ENCODE data around the gene GCM1. TPM values are rescaled to one million over a fixed set of nuclear protein-coding genes. Genes with fewer than 3 reads are reported as not detected.

GCM1 gene
- total and polyA plus RNA-seq, 9 of the 15 experiments (the other 6 are each of a cell fraction or from before 2014, with no cell fraction given), result not detected

GRCh38 chr6:53162606-53163005 is 14.0 kb upstream of the GCM1 start:
- intact Hi-C loops (cut with micrococcal nuclease), result no loop called here
- ATAC-seq, result no peak
- H3K9me3 ChIP-seq (replicated peaks; ENCODE audit: control insufficient read depth, insufficient read depth, low read depth, low read length), result no peaks in the 10 kb centered on the region
- no peak for DNase-seq (ENCODE audit: extremely low read depth in 1 of 4, low spot score in 3 of 4)
- in situ Hi-C loops (cut with MboI), result no loop called here
- no peak overlapping the region for H2AFZ ChIP-seq (ENCODE audit: low read depth, low read length)
- H3K36me3 ChIP-seq (ENCODE audit: control insufficient read depth, insufficient read depth, low read length), result no peaks in the 10 kb centered on the region
- no peaks in the 10 kb centered on the region for H4K20me1 ChIP-seq (replicated peaks; ENCODE audit: control insufficient read depth, insufficient read depth, low read length)
- H3K27ac ChIP-seq (ENCODE audit: extremely low read depth, low read depth, low read length), result no peak overlapping the region
- H3K79me2 ChIP-seq (ENCODE audit: control insufficient read depth, insufficient read depth, low read length), result no peaks in the 10 kb centered on the region
- no peak for FAIRE-seq
- peaks cover 11 to 16% of the 10 kb centered on the region in 2 experiments for H3K27me3 ChIP-seq (ENCODE audit: control insufficient read depth in 2 of 2, insufficient read depth in 2 of 2, low read length in 2 of 2)
- no TSS peak for BruUV-seq (replicated peaks)
- TF ChIP-seq GABPA (tag; conservative IDR thresholded peaks at IDR 0.05; ENCODE audit: low read depth) (peak; percentile 29; the same call in 1 of the 2 replicates), ZNF444 (CRISPR knock-in tag; IDR thresholded peaks at IDR 0.05) (no peak), RBM34 (IDR thresholded peaks at IDR 0.05; ENCODE audit: borderline replicate concordance, insufficient read depth, low read length) (no peak), ZBTB7A (IDR thresholded peaks at IDR 0.05; ENCODE audit: borderline replicate concordance, control insufficient read depth, low read depth, low read length) (no peak)
- WGBS (ENCODE audit: insufficient coverage, low coverage, missing lambda C conversion rate), result 0% methylated on average over 1 of the region's 1 CpG
- CTCF ChIA-PET (ENCODE audit: low intra/inter-chr PET ratio), result no interaction called here
- POLR2A ChIA-PET, result no interaction called here
- H3K9ac ChIP-seq (ENCODE audit: insufficient read depth in 1 of 2, low read depth in 2 of 2, low read length in 2 of 2), result no peak overlapping the region
- H3K4me2 ChIP-seq (ENCODE audit: insufficient read depth, low read length), result no peak overlapping the region
- no peaks in the 10 kb centered on the region for H3K9me1 ChIP-seq (ENCODE audit: control insufficient read depth, insufficient read depth, low read length)
- no peaks in the 10 kb centered on the region for H3K4me1 ChIP-seq (replicated peaks in 1 of 2; ENCODE audit: control insufficient read depth in 2 of 2, insufficient read depth in 2 of 2, low read length in 2 of 2)
- H3K4me3 ChIP-seq, result no peak overlapping the region

GRCh38 chr6:53161481-53162009 is 12.9 kb upstream of the GCM1 start:
- in situ Hi-C loops (cut with MboI), result no loop called here
- no peaks in the 10 kb centered on the region for H3K79me2 ChIP-seq (ENCODE audit: control insufficient read depth, insufficient read depth, low read length)
- no peak overlapping the region for H3K4me2 ChIP-seq (ENCODE audit: insufficient read depth, low read length)
- CTCF ChIA-PET (ENCODE audit: low intra/inter-chr PET ratio), result no interaction called here
- 11% methylated on average over 3 of the region's 3 CpGs for WGBS (ENCODE audit: insufficient coverage, low coverage, missing lambda C conversion rate)
- no peaks in the 10 kb centered on the region for H3K9me3 ChIP-seq (replicated peaks; ENCODE audit: control insufficient read depth, insufficient read depth, low read depth, low read length)
- H3K4me1 ChIP-seq (replicated peaks in 1 of 2; ENCODE audit: control insufficient read depth in 2 of 2, insufficient read depth in 2 of 2, low read length in 2 of 2), result no peaks in the 10 kb centered on the region
- no peak overlapping the region for H3K9ac ChIP-seq (ENCODE audit: insufficient read depth in 1 of 2, low read depth in 2 of 2, low read length in 2 of 2)
- DNase-seq (ENCODE audit: extremely low read depth in 1 of 4, low spot score in 3 of 4) (no peak), ATAC-seq (no peak), FAIRE-seq (no peak)
- no peaks in the 10 kb centered on the region for H3K36me3 ChIP-seq (ENCODE audit: control insufficient read depth, insufficient read depth, low read length)
- BruUV-seq (replicated peaks), result no TSS peak
- no peak overlapping the region for H2AFZ ChIP-seq (ENCODE audit: low read depth, low read length)
- intact Hi-C loops (cut with micrococcal nuclease), result no loop called here
- H3K27ac ChIP-seq (ENCODE audit: extremely low read depth, low read depth, low read length), result no peak overlapping the region
- no peaks in the 10 kb centered on the region for H4K20me1 ChIP-seq (replicated peaks; ENCODE audit: control insufficient read depth, insufficient read depth, low read length)
- POLR2A ChIA-PET, result no interaction called here
- H3K27me3 ChIP-seq (ENCODE audit: control insufficient read depth in 2 of 2, insufficient read depth in 2 of 2, low read length in 2 of 2), result peaks cover 16 to 17% of the 10 kb centered on the region in 2 experiments
- H3K9me1 ChIP-seq (ENCODE audit: control insufficient read depth, insufficient read depth, low read length), result no peaks in the 10 kb centered on the region
- H3K4me3 ChIP-seq, result no peak overlapping the region
- TF ChIP-seq SNRNP70 (optimal IDR thresholded peaks at IDR 0.05; ENCODE audit: low read depth, low read length) (no peak), NFYB (IDR thresholded peaks at IDR 0.05; ENCODE audit: extremely low read depth, insufficient read length) (no peak), ZNF121 (CRISPR knock-in tag; conservative IDR thresholded peaks at IDR 0.05) (no peak), CSDE1 (IDR thresholded peaks at IDR 0.05) (no peak), CC2D1A (IDR thresholded peaks at IDR 0.05) (no peak), TAF1 (IDR thresholded peaks at IDR 0.05; ENCODE audit: control insufficient read depth, extremely low read depth, insufficient read depth, low read length, severe bottlenecking) (no peak), MTF1 (CRISPR knock-in tag; IDR thresholded peaks at IDR 0.05; ENCODE audit: borderline replicate concordance) (no peak), TRIM25 (IDR thresholded peaks at IDR 0.05; ENCODE audit: borderline replicate concordance) (no peak), THAP7 (CRISPR knock-in tag; IDR thresholded peaks at IDR 0.05) (no peak)
